HCT116 (cell line): Measurements from ENCODE around the gene PIK3CD.

Experiments used
- EZH2phosphoT487 ChIP-seq: fragments of 200-600 bp; IDR thresholded peaks from 2 replicates; pipeline ENCODE4 v1.6.1; 2018; ENCODE audit warnings: antibody characterized with exemption, borderline replicate concordance
- POLR2A ChIP-seq: IDR thresholded peaks from 2 replicates; pipeline ENCODE4 v1.7.0; 2011; ENCODE audit warnings: borderline replicate concordance; ENCODE audit not compliant: insufficient read depth, insufficient read length; ENCODE audit errors: extremely low read depth
- TCF7L2 ChIP-seq: IDR thresholded peaks from 2 replicates; pipeline ENCODE4 v1.7.0; 2011; ENCODE audit warnings: borderline replicate concordance, inconsistent platforms; ENCODE audit not compliant: insufficient read depth, insufficient read length; ENCODE audit errors: extremely low read depth
- TF ChIP-seq, protein P1 (sequence below), 3 experiments: fragments of 200-600 bp in 1 of 3; sonication (generic) in 1 of 3; IDR thresholded peaks in 2 of 3; conservative IDR thresholded peaks in 1 of 3; 2 replicates each; pipeline ENCODE4 v1.5.1; 2012 to 2017; ENCODE audit warnings: low read depth in 2 of 3, low read length in 2 of 3, antibody characterized with exemption in 1 of 3, borderline replicate concordance in 1 of 3, control low read depth in 1 of 3, mild to moderate bottlenecking in 1 of 3, mixed read lengths in 1 of 3, mixed run types in 1 of 3, moderate library complexity in 1 of 3; ENCODE audit not compliant: insufficient read depth in 1 of 3
- TF ChIP-seq, protein P2 (sequence below): IDR thresholded peaks from 2 replicates; pipeline ENCODE4 v1.6.1; 2012

DNA sequence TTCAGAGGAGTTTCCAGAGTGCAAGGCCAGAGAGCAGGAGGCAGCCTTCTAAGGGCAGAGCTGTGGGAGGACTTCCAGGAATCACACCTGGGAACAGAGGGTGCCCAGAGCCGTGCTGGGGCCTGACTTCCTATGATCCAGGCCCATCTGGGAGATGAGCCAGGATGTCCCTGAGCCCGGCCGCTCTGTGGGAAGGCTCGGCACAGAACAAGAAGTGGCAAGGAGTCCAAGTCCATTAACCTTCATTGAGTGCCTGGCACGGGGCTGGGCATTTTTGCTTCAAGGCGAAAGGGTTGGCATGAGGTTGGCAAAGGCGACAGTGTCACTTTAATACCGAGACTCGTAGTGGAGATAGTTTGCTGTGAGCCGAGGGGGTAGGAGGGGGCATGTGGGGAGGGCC is 44.6 kb upstream of the PIK3CD start:
- TF ChIP-seq, protein P1, sequence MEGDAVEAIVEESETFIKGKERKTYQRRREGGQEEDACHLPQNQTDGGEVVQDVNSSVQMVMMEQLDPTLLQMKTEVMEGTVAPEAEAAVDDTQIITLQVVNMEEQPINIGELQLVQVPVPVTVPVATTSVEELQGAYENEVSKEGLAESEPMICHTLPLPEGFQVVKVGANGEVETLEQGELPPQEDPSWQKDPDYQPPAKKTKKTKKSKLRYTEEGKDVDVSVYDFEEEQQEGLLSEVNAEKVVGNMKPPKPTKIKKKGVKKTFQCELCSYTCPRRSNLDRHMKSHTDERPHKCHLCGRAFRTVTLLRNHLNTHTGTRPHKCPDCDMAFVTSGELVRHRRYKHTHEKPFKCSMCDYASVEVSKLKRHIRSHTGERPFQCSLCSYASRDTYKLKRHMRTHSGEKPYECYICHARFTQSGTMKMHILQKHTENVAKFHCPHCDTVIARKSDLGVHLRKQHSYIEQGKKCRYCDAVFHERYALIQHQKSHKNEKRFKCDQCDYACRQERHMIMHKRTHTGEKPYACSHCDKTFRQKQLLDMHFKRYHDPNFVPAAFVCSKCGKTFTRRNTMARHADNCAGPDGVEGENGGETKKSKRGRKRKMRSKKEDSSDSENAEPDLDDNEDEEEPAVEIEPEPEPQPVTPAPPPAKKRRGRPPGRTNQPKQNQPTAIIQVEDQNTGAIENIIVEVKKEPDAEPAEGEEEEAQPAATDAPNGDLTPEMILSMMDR (IDR thresholded peaks at IDR 0.05 in 2 of 3, conservative IDR thresholded peaks at IDR 0.05 in 1 of 3; ENCODE audit: borderline replicate concordance in 1 of 3, insufficient read depth in 1 of 3, low read depth in 2 of 3, low read length in 2 of 3), result no peak
- TF ChIP-seq EZH2phosphoT487 (no peak), TCF7L2 (no peak), POLR2A (no peak)
- TF ChIP-seq, protein P2, sequence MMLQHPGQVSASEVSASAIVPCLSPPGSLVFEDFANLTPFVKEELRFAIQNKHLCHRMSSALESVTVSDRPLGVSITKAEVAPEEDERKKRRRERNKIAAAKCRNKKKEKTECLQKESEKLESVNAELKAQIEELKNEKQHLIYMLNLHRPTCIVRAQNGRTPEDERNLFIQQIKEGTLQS, result no peak
